NOMO-1 treated with dmso at 0.1 percent for 144 hours (cell line): ENCODE data around the gene ACTN4.
"Not testable (repeated sequence)": the region's sequence is repeated elsewhere in the genome, so short reads cannot be mapped to it uniquely, and the experiment has no call there.

ENCODE experiments used
- DNase-seq: peaks from one replicate; lab custom pipeline; 2025; ENCODE audit not compliant: unreplicated experiment; lab: John Stamatoyannopoulos, UW

ACTN4 gene

DNA sequence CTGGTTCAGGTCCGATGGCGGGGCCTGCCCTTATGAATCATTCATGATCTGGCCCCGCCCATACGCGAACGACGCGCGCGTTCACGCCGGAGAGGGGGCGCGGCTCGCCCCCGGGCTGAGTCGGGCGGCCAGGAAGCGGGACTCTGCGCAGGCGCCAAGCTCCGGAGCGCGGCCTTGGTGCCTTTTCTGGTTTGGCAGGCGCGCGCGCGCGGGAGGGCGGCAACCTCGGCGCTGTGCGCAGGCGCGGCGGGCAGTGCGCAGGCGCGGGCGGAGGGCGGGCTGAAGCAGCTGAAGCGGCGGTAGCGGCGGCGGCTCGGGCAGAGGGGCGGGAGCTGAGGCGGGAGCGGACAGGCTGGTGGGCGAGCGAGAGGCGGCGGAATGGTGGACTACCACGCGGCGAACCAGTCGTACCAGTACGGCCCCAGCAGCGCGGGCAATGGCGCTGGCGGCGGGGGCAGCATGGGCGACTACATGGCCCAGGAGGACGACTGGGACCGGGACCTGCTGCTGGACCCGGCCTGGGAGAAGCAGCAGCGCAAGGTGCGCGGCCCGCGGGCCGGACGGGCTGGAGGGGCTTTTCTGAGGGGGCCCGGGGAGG lies at the start of gene ACTN4:
TSS of gene ACTN4 (plus strand) at position 282 of the 598 bp plus-strand sequence. CDS start at position 379, 97 bp downstream.
- peak; percentile 92 for DNase-seq

DNA sequence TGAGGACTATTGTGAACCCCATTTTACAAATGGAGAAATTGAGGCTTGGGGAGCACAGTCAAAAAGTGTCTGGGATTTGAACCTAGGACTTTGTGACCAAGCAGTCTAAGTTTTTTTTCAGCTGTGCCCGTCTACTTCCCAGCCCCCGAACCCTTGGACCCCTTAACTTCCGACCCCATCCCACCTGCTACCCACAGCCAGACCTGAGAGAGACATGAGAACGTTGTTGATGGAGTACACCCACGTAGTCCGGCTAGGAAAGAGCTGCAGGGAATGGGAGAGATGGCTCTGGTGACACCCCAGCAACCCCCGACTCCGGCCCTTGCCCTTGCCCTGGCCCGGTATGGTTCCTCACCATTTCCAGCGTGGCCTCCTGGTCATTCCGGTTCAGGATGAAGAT lies 47.7 kb upstream of the ACTN4 start:
- DNase-seq: no peak

DNA sequence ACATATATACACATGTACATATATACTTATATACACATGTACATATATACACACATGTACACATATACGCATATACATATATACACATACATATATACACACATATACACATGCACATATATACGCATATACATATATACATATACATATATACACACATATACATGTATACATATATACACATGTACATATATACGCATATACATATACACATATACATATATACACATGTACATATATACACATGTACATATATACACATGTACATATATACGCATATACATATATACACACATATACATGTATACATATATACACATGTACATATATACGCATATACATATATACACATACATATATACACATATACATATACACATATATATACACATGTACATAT lies 44.6 kb upstream of the ACTN4 start:
- DNase-seq: not testable (repeated sequence)

DNA sequence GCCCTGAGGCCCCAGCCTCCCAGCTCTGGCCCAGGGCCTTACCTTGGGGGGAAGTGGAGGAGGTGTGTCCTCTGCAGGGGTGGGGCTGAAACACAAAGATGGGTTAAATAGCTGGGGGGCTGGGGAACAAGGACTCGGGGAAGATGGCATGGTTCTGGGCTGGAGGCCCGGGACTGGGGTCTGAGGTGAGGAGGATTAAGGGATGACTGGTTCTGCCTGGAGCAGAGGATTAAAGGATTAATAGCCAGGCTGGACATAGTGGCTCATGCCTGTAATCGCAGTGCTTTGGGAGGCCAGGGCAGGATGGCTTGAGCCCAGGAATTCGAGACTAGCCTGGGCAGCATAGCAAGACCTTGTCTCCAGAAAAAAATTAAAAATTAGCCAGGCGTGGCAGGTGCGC lies 41.3 kb upstream of the ACTN4 start:
- no peak for DNase-seq

DNA sequence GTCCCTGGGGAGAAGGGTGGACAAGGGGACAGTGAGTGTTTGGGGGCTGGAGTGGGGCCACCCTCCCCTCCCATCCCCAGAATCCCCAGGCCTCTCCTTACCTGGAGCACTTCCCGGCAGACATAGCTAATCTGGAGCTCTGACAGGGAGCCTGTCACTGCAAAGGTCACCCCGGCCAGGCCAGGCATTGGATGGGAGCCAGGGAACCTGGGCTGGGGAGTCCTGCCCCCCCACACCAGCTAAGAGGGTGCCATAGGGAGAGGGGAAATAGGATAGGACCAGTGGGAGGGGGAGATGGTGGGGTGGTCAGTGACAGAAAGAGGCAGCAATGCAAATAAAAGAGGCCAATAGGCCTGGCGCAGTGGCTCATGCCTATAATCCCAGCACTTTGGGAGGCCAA lies 33.2 kb upstream of the ACTN4 start:
- no peak for DNase-seq

DNA sequence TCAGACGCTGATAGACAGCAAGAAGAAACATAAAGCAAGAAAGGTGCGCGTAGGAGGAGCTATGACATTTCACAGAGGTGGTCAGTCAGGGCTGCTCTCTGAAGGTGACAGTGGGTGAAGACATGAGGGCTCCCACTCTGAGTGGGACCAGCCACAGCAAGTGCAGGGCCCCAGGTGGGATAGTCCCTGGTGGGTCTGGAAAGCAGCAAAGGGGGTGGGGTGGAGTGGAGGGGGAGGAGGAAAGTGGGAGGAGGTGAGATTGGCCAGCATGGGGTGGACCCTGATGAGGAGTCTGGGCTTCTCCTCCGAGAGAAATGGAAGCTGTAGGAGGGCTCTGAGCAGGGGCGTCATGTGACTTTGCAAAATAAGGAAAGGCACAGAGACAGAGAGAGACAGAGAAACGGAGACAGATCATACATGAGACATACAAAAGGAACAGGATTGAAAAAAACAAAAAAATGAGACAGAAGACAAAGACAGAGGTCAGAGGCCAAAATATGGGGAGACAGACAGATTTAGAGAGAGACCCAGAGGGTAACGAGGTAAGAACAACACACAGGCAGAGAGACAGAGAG lies 32.4 kb upstream of the ACTN4 start:
- DNase-seq: no peak

DNA sequence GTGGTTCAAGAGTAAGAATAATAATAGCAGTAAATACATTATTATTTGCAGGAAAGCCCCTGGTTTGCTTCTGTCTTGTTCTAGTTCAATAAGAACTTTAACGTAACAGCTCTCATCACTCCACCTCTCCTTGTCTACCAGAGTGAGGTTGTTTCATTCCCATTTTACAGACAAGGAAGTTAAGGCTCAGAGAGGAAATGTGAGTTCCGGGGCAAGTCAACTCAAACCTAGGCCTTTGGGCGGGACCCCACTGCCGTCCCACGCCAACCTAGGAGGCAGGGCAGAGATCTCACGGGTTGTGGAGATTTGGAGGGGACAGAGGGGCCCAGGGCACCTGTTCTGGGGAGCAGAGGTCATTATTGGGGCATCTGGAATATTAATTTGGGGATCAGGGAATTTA lies 31.2 kb upstream of the ACTN4 start:
- no peak for DNase-seq

DNA sequence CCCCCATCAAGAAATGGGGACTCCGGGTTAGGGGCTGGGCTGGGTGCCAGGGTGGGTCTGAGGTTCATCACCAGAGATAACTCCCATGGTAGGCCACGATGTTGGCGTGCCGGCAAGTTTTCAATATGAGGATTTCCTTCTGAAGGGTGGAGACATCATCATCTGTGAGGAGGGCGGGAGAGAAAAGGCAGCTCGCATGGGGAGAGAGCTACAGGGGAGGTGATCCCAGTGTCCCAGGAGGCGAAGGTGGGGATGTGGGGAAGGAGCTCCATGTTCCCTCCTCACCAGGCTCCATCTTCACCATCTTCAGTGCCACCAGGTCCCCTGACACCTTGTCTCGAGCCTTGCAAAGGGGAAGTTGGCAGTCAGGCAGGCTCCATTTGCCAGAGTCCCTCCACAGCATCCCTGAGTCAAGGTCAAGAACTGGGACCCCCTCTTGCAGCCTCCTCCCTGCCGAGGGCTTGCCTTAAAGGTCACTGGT lies 30.1 kb upstream of the ACTN4 start:
- DNase-seq: no peak

DNA sequence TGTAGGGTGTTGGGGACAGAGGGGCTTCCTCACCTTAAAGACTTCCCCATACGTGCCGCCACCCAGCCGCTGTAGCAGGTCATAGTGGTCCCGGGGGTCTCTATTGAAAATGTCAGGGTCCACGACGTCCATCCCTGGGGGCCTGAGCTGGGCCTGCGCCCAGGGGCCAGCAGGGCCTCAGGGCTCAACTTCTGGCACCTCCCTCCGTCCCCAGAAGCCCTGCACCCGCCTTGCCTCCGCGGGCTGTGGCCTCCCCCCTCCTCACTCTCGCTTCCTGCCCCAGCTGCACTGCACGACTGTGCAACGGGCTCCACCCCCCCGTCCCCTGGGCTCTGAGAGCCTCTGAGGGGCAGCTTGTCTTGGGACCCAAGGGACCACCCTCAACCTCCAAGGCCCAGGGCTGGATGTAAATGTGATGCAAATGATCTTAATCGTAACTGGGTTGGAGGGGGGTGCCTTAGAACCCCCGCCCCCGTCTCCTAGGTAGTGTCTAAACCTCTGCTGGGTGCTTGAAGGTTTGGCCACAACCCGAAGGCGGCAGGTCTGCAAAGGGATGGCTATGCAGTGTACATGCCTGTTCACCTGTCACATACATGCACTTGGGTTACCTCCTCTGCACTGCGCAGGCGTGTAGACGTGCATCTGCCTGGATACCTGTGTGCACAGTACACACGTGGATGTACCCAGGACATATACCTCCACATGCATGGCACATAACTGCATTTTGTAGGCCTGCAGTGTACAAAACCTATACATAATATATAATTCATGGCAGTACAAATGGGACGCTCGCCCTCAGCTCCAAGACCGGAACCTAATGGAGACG lies 29.5 kb upstream of the ACTN4 start, which contains the start of gene MAP4K1:
TSS of gene MAP4K1 (minus strand) at position 190 of the 826 bp plus-strand sequence. CDS start at position 132, 58 bp downstream.
- peak; percentile 48 for DNase-seq

DNA sequence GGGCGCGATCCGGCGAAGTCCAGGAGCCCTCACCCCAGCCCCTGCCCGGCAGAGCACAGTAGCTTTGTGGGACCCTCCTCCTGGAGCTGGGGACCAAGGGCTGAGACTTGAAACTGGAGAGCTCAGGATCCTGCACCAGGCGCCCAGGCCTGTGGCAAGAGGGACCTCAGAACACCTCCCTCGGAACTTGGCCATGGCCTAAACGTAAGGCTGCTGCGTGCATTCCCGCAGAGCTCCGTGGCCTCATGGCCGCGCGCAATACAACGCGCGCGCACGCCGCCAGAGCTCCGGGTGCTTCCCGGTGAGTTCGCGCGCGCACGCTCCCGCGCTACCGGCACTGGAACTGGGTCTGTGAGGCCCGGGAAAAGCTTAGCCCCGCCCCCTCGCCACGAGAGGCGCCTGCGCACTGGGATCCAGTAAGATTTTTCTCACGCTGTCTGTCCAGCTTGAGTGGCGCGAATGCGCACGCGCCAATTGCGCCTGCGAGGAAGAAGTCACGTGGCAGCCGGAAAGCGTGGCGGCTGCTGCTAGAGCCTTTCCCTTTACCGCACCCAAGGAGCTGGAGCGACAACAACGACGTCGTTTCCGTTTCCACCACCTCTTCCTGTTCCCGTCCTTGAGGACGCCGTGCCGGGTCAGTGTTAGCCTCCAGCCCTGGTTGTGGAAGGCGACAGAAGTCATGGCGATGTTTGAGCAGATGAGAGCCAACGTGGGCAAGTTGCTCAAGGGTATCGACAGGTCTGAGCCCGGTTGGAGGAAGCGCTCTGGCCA lies 28.7 kb upstream of the ACTN4 start, which contains the start of gene EIF3K:
TSS of gene EIF3K (plus strand) at position 599 of the 771 bp plus-strand sequence. CDS start at position 680, 81 bp downstream.
- peak; percentile 97 for DNase-seq

DNA sequence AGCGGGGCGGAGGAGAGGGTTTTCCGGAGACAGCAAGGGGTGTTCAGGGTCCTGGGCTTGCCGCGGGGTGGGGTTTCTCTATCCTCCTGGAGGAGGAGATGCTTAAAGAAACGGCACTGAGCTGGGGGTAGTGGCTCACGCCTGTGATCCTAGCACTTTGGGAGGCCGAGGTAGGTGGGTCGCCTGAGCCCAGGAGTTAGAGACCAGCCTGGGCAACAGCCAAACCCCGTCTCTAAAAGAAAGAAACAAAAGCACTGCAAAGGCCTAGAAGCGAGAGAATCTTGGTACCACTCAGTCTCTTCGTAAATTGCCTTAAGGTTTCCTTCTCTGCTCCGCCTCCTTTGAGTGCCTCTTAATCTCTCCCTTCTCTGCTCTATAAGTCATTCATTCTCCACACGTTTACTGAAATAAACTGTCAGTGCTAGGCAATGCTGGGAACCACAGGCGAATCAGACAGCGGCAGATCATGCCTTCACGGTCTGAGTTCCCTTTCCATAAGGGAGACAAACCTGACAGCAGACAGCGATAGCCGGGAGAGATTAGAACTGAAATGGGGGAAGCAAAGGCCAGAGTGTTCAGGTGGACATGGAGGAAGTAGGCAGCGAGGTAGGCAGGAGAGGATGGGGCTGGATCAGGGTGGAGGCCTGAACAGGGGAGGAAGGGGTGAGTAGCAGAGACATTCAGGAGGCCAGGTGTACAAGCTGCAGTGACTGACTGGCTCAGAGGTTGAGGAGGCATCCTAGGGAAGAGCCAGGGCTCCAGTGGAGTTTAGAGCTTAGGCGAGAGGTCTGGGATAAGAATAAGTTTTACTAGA lies 27.9 kb upstream of the ACTN4 start:
- DNase-seq: no peak

DNA sequence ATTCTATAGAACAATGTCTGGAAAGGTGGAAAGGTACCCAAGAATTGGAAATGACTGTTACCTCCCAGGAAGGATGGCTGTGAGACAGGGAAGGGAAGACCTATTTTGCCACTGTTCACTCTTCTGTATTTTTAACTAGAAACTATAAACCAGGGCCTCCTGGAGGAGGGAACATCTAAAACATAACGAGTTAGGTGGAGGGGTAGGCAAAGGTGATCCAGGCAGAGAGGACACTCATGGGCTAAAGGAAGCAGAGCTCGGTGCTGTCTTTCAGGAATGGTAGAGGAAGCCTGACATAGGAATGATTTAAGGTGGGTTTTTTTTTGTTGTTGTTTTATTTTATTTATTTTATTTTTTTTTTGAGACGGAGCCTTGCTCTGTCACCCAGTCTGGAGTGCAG lies 22.6 kb upstream of the ACTN4 start:
- no peak for DNase-seq

DNA sequence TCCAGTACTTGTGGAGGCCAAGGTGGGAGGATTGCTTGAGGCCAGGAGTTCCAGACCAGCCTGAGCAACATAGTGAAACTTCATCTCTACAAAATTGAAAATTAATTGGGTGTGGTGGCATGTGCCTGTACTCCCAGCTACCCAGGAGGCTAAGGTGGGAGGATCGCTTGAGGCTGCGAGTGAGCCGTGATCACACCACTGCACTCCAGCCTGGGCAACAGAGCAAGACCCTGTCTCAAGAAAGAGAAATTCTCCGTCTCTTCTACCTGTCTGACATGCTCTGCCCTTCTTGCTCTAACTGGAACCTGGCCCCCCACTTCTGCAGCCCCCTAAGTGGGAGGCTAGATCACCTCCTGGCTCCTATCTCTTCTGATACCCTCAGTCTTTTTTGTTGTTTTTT lies 21.0 kb upstream of the ACTN4 start:
- DNase-seq: no peak

DNA sequence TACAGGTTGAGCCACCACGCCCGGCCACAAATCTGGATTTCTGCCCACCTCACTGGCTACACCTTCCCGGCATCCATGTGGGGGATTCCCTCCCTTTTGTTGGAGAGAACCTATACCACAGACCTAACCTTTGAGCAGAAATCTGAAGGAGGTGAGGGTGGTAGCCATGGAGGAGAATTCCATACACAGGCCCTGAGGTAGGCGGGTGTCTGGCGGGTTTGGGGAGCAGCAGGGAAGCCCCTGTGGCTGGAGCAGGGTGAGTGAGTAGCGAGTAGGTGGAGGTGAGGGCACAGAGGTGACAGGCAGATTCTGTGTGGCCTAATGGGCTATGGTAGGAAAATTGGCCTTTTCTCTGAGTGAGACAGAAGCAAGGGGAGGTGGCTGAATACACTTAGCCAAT lies 17.9 kb upstream of the ACTN4 start:
- no peak for DNase-seq

DNA sequence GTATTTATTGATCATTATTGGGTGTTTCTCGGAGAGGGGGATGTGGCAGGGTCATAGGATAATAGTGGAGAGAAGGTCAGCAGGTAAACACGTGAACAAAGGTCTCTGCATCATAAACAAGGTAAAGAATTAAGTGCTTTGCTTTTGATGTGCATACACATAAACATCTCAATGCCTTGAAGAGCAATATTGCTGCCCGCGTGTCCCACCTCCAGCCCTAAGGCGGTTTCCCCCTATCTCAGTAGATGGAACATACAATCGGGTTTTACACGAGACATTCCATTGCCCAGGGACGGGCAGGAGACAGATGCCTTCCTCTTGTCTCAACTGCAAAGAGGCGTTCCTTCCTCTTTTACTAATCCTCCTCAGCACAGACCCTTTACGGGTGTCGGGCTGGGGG lies 16.1 kb upstream of the ACTN4 start:
- not testable (repeated sequence) for DNase-seq

DNA sequence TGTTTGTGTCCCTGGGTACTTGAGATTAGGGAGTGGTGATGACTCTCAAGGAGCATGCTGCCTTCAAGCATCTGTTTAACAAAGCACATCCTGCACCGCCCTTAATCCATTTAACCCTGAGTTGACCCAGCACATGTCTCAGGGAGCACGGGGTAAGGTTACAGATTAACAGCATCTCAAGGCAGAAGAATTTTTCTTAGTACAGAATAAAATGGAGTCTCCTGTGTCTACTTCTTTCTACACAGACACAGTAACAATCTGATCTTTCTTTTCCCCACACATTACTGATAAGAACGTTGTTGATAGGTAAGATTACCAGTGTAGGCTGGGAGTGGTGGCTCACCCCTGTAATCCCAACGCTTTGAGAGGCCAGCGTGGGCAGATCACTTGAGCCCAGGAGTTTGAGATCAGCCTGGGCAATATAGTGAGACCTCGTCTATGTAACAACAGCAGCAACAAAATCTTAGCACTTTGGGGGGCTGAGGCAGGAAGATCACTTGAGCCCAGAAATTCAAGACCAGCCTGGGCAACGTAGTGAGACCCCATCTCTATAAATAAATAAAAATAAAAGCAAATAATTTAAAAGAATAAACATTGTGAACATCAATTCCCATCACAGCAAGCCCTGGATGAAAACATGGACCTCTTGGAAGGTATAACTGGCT lies 15.5 kb upstream of the ACTN4 start:
- not testable (repeated sequence) for DNase-seq

DNA sequence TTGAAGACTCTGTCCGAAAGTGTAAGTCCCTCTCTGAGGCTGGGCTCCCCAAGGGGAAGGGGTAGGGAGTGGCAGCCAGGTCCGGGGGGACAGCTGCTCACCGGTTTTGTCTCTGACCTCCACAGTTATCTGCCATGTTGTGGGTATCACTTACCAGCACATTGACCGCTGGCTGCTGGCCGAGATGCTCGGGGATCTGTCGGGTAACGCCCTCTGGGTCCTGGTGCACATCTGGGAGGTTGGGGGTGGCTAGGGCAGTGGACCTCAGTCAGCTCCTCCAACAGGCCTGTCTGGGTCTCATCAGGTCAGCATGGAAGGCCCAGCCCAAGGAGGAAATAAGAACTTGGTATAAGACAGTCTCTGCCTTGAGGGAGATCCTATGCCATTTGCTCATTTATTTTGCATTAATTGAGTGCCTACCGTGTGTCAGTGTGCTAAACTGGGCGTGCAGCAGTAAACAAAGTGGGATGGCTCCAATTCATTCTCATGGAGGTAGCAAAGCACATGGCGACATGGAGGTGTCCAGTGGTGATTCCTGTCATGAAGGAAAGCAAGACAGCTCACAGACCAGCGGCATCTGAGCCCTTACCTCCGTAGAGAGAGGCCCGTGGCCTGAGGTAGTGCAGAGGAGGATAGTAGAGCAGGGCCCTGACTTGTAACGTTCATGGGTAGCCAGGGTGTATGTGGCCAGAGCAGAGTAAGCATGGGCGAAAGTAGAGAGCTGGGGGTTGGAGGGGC lies 14.8 kb upstream of the ACTN4 start:
- no peak for DNase-seq

DNA sequence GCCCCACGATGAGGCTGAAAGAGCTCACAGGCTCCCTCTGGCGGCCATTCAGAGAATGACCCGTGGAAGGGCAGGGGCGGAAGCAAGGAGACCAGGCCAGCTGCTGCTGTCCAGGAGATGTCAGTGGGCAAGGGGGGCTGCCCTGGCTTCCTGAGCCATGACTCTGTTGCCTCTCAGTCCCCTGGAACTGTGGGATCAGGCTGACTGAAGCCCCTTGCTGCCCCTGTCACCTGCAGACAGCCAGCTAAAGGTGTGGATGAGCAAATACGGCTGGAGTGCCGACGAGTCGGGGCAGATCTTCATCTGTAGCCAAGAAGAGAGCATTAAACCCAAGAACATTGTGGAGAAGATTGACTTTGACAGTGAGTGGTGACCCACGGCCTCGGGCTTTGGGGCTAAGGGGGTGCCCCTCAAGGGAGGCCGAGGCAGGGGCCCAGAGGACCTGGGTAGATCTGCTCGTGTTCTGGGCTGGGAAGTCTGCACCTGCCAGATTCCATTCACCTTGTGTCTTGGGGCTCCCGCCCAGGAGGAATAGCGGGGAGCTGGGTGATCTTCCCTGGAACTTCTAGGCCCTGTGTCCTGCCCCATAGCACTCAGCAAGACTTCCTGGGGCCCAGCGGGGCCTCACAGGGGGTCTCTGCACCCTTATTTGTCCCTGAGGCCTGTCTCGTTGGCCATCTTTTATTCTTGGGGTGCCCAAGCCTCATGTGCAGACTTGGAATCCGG lies 12.5 kb upstream of the ACTN4 start:
- DNase-seq: peak; percentile 39
